OCI-LY3 (cell line): Measurements from ENCODE around the gene AFAP1L1.

Experiments
- H2AFZ ChIP-seq: fragments of 200-600, 300-600 bp; shearing (Covaris generic); 2 replicates; pipeline ENCODE4 v1.6.0; 2014; ENCODE audit warnings: antibody characterized with exemption, low read depth, low read length
- H3K27ac ChIP-seq: fragments of 200-600, 300-600 bp; sonication (generic); 2 replicates; pipeline ENCODE4 v1.5.1; 2014; ENCODE audit warnings: mild to moderate bottlenecking, low read length, moderate library complexity, mixed read lengths
- H3K27me3 ChIP-seq: fragments of 200-600, 300-600 bp; sonication (generic); 2 replicates; pipeline ENCODE4 v1.6.1; 2014; ENCODE audit warnings: low read depth, low read length, mixed read lengths
- H3K36me3 ChIP-seq: fragments of 200-600, 300-600 bp; sonication (generic); replicated peaks from 2 replicates; pipeline ENCODE3; 2014; ENCODE audit warnings: low read depth, low read length, mixed read lengths
- H3K4me1 ChIP-seq: fragments of 300-600, 200-600 bp; sonication (generic); 2 replicates; pipeline ENCODE4 v1.6.1; 2014; ENCODE audit warnings: low read length, mixed read lengths
- H3K4me2 ChIP-seq: fragments of 200-600, 300-600 bp; sonication (generic); 2 replicates; pipeline ENCODE4 v1.6.1; 2014; ENCODE audit warnings: low read length, mixed read lengths
- H3K4me3 ChIP-seq: fragments of 300-600, 200-600 bp; sonication (generic); 2 replicates; pipeline ENCODE4 v1.5.1; 2014; ENCODE audit warnings: antibody characterized with exemption, mild to moderate bottlenecking, low read length, moderate library complexity
- H3K79me2 ChIP-seq: fragments of 300-600, 200-600 bp; shearing (Covaris generic); 2 replicates; pipeline ENCODE4 v1.6.1; 2014; ENCODE audit warnings: mild to moderate bottlenecking, low read length, mixed read lengths
- H3K9ac ChIP-seq: fragments of 300-600, 200-600 bp; shearing (Covaris generic); 2 replicates; pipeline ENCODE4 v1.6.0; 2014; ENCODE audit warnings: mild to moderate bottlenecking, low read length, moderate library complexity
- H3K9me3 ChIP-seq: fragments of 200-600, 300-600 bp; shearing (Covaris generic); 2 replicates; pipeline ENCODE4 v1.6.1; 2014; ENCODE audit warnings: low read length, mixed read lengths; ENCODE audit not compliant: insufficient read depth
- H4K20me1 ChIP-seq: fragments of 200-600, 300-600 bp; sonication (generic); 2 replicates; pipeline ENCODE4 v1.6.1; 2016; ENCODE audit warnings: low read length, mixed read lengths; ENCODE audit not compliant: insufficient read depth
- EZH2phosphoT487 ChIP-seq: fragments of 200-600 bp; shearing (Covaris generic); IDR thresholded peaks from 2 replicates; pipeline ENCODE4 v1.6.1; 2018; ENCODE audit warnings: antibody characterized with exemption, mixed run types, low read depth
- TF ChIP-seq, protein P1 (sequence below): fragments of 200-600, 300-600 bp; sonication (generic); IDR thresholded peaks from 2 replicates; pipeline ENCODE4 v1.5.1; 2014; ENCODE audit warnings: antibody characterized with exemption, low read length, low read depth

Gene AFAP1L1

DNA sequence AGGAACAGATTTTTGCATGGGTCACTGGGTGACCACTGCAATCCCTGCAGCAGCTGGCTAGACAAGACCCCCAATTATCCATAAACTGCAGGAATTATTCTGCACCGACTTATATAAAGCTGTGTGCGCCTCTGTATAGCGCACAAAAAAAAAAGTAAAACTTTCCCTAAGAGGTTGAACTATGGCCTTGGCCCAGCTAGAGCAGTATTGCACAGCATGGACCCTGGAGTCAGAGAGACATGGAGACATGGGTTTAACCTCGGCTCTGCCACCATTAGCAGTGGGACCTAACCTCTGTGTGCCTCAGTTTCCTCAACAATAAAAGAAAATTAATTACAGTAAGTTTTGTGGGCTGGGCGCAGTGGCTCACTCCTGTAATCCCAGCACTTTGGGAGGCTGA lies 56.5 kb downstream of the AFAP1L1 start:
- Histone ChIP-seq H3K36me3 (no peaks in the 10 kb centered on the region), H3K27ac (no peak overlapping the region), H3K9ac (no peak overlapping the region), H4K20me1 (no peaks in the 10 kb centered on the region), H3K4me1 (no peaks in the 10 kb centered on the region), H3K79me2 (no peaks in the 10 kb centered on the region), H3K9me3 (no peaks in the 10 kb centered on the region), H3K4me2 (no peak overlapping the region), H3K4me3 (no peak overlapping the region), H2AFZ (no peak overlapping the region), H3K27me3 (no peaks in the 10 kb centered on the region)
- TF ChIP-seq, protein P1, sequence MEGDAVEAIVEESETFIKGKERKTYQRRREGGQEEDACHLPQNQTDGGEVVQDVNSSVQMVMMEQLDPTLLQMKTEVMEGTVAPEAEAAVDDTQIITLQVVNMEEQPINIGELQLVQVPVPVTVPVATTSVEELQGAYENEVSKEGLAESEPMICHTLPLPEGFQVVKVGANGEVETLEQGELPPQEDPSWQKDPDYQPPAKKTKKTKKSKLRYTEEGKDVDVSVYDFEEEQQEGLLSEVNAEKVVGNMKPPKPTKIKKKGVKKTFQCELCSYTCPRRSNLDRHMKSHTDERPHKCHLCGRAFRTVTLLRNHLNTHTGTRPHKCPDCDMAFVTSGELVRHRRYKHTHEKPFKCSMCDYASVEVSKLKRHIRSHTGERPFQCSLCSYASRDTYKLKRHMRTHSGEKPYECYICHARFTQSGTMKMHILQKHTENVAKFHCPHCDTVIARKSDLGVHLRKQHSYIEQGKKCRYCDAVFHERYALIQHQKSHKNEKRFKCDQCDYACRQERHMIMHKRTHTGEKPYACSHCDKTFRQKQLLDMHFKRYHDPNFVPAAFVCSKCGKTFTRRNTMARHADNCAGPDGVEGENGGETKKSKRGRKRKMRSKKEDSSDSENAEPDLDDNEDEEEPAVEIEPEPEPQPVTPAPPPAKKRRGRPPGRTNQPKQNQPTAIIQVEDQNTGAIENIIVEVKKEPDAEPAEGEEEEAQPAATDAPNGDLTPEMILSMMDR, result no peak
- no peak for TF ChIP-seq EZH2phosphoT487

DNA sequence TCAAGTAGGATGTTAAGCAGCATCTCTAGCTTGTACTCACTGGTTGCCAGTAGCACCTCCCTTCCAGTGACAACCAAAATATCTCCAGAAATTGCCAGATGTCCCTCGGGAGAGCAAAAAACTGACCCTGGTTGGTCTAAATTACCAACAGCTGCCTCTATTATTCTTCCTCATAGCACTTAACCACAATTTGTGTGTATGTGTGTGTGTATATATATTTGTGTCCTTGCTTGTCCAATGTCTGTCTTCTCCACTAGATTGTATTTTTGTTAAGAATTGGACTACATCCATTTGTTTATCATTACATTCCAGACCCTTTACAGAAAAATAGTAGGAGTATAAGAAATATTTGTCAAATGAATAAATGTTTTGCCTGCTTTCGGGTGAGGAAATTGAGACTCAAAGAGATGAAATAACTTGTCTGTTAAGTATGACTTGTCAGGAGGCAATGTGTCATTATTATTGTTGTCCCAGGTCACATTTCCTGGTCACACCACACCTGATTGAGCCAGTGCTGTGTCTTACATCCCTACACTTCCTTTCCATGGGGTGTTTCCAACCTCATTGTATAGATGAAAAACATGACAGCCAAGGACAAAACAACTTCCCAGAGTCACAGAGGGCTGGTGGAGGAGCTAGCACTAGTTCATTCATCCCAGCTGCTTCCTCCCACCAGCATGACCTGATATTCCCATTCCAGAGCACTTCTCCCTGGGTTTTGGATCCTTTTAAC lies 62.2 kb downstream of the AFAP1L1 start:
- TF ChIP-seq, protein P1, result no peak
- no peak for TF ChIP-seq EZH2phosphoT487
- Histone ChIP-seq H3K36me3 (no peaks in the 10 kb centered on the region), H3K4me2 (no peak overlapping the region), H3K27ac (no peak overlapping the region), H3K9ac (no peak overlapping the region), H3K79me2 (no peaks in the 10 kb centered on the region), H3K4me1 (no peaks in the 10 kb centered on the region), H4K20me1 (no peaks in the 10 kb centered on the region), H3K9me3 (no peaks in the 10 kb centered on the region), H3K4me3 (no peak overlapping the region), H3K27me3 (no peaks in the 10 kb centered on the region), H2AFZ (no peak overlapping the region)

DNA sequence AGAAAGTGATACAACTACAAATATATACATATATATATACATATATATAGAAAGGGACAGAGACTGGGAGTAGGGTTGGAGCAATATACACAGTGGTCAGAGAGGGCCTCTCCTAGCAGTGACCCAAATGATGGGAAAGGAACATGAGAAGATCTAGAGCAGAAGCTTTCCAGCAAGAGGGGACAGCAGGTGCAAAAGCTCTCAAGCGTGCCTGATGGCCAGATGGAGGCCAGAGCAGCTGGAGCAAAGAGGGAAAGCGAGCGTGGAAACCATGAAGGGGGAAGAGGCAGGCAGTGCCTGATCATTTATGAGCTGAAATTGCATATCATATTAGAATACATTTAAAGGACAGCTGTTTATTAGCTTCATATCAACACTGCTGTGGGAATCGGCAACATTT lies 66.1 kb downstream of the AFAP1L1 start:
- Histone ChIP-seq H3K36me3 (no peaks in the 10 kb centered on the region), H3K4me1 (no peaks in the 10 kb centered on the region), H3K9ac (no peak overlapping the region), H3K27me3 (no peaks in the 10 kb centered on the region), H2AFZ (no peak overlapping the region), H3K79me2 (no peaks in the 10 kb centered on the region), H3K4me2 (no peak overlapping the region), H3K27ac (no peak overlapping the region), H3K9me3 (no peaks in the 10 kb centered on the region), H3K4me3 (no peak overlapping the region), H4K20me1 (no peaks in the 10 kb centered on the region)
- TF ChIP-seq, protein P1, result no peak
- TF ChIP-seq EZH2phosphoT487, result no peak

DNA sequence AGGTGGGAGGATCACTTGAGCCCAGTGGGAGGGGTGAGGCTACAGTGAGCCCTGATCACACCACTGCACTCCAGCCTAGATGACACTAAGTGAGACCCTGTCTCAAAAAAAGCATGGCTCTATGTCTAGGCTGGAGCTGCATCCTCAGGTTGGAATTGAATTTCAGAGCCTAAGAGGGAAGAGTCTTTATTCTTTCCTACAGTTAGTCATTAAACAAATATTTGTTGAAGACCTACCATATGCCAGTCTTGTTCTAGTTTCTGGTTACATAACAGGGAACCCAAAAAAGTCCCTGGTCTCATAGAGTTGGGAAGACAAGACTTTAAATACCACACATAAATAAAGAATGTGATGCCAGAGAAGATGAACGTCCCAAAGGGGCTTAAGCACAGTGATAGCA lies 66.7 kb downstream of the AFAP1L1 start:
- Histone ChIP-seq H3K4me2 (no peak overlapping the region), H3K79me2 (no peaks in the 10 kb centered on the region), H3K27ac (no peak overlapping the region), H4K20me1 (no peaks in the 10 kb centered on the region), H3K4me3 (no peak overlapping the region), H3K4me1 (no peaks in the 10 kb centered on the region), H2AFZ (no peak overlapping the region), H3K9me3 (no peaks in the 10 kb centered on the region), H3K36me3 (no peaks in the 10 kb centered on the region), H3K9ac (no peak overlapping the region), H3K27me3 (no peaks in the 10 kb centered on the region)
- TF ChIP-seq EZH2phosphoT487, result no peak
- TF ChIP-seq, protein P1, result no peak
